Left forelimb (tissue), 1 donor: ENCODE data around the gene RASAL2.

Experiments used
- DNase-seq: peaks from one replicate; pipeline ENCODE4 v3.0.0-alpha.2; 2018; ENCODE audit warnings: low spot score

The RASAL2 gene

DNA sequence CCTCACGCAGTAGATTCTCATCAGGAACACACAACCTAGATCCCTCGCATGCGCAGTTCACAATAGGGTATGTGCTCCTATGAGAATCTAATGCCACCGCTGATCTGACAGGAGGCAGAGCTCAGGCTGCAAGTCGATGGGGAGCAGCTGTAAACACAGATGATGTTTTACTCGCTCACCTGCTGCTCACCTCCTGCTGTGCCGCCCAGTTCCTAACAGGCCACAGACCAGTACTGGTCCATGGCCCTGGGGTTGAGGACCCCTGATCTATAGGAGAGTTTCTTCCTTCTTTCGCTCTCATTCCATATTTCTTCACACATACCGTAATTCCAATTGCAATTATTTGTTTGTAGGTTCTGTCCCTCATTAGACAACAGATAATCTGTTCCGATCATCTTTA is 299.5 kb downstream of the RASAL2 start:
- DNase-seq, result no peak

DNA sequence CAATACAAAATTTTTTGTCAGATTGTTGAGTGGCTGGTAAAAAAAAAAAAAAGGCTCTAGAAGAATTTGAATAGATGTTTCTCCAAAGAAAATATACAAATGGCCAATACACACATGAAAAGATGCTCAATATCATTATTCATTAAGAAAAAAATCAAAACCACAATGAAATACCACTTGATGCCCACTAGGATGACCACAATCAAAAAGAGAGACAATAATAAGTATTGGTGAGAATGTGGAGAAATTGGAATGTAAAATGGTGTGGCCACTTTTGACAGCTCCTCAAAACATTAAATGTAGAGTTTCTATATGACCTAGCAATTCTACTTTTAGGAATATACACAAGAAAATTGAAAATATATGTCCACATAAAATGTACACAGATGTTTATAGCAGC is 302.9 kb downstream of the RASAL2 start:
- no peak for DNase-seq

DNA sequence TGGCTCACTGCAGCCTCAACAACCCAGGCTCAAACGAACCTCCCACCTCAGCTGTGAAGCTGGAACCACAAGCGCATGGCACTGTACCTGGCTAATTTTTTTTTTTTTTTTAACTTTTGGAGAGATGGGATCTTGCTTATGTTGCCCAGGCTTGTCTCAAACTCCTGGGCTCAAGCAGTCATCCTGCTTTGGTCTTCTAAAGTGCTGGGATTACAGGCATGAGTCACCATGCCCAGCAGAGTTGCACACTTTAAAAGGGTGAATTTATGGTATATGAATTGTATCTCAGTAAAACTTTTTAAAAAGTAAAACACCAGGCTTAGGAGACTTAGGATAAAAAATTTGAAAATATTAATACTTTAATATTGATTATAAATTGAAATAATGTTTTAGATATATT is 303.8 kb downstream of the RASAL2 start:
- no peak for DNase-seq

DNA sequence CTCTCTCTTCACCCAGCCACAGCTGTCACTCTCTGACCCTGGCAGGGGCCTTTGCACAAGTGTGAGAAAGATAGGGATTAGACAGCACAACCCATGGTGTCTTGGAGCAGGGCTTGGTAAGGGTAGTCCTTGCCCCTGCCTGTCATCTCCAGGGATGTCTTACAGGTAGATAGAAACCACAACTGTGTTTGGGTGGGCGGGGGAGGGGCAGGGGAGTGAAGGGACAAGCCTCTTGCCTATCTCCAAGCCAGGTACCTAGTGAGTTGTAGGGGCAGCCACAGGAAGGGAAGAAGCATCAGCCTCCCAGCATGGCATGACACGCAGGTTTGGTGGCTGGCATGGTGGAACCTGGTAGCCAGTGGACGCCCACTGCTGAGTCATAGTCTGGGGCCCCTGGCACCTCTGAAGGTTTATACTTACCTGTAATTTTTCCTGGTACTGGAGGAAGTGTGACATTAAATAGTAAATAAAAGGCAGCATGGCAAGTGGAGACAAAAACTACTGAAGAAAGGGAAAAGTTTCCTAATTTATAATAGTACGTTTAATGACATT is 305.3 kb downstream of the RASAL2 start:
- no peak for DNase-seq

DNA sequence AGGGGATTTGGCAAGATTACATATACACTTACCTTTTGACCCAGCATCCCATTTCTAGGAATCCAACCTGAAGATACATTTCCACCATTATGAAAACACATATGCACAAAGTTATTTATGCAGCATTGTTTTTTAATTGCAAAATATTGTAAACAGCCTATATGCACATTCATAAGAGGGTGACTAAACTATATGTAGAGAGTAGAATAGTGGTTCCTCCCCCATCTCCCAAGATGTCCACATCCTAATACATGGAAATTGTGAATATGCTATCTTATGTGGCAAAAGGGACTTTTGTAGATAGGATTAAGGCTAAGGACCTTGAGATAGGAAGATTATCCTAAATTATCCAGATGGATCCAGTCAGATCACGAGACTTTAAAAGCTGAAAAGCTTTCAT is 311.2 kb downstream of the RASAL2 start:
- no peak for DNase-seq

DNA sequence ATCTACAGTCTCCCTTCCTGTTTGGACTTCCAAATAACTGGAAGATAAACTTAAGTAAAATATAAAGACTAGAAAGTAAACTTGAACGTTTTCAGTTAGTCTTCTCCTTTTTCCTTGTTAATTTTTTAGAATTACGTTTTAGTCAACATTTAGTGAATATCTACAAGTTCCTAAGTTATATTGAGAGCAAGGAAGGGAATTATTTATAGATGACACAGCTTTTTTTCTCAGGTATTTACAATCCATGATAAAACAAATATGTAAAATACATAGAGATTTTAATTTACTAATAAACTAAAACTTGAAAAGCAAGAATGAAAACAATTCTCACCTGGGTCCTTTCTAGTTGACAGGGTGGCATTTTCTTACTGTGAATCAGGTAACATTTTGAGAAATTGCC is 313.3 kb downstream of the RASAL2 start:
- no peak for DNase-seq

DNA sequence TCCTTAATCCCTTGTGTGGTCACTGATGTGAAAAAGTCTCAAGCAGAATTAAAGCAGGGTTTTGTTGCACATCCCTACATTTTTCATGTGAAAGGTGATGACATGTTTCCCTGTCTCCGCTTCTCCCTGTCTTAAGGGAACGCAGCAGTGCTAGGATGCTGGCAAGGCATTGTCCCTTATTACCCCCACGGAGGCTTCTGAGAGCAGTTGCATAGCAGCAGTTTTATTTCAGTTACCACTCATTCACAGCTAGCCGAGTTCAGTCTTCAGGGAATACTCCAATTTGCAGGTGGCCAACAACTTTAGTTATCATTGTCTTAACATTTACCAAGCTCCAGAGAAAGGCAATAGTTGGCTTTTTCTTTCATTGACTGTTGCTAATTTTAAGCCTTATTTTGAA is 313.8 kb downstream of the RASAL2 start:
- DNase-seq, result no peak

DNA sequence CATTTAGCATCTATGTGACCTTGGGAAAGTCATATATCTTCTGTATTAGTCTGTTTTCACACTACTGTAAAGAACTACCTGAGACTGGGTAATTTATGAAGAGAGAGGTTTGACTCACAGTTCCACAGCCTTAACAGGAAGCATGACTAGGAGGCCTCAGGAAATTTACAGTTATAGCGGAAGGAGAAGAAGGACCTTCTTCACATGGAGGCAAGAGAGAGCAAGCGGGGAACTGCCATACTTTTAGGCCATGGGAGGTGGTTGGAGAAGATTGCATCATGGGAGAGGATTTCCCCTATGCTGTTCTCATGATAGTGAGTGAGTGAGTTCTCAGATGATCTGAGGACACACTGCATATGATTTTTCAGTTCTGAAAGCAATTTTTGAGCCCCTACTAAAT is 315.0 kb downstream of the RASAL2 start:
- no peak for DNase-seq

DNA sequence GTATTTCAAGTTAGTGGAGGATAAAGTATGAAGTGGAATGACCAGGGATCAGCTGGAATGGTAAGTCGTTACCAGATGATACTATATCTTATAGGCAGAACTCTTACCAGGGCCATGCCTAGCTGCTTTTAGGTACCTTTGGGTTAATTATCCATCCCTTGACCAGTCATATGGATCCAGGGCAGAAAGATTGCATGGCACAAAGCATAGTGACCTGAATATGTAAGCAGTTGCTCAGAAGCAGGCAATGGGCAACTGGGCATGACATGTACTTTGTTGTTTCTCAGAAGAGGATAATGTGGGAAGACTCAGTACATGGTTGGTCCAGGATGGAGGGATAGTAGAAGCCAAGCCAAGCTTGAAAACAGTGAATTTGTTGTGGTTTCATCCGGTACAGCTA is 315.6 kb downstream of the RASAL2 start:
- DNase-seq, result no peak

DNA sequence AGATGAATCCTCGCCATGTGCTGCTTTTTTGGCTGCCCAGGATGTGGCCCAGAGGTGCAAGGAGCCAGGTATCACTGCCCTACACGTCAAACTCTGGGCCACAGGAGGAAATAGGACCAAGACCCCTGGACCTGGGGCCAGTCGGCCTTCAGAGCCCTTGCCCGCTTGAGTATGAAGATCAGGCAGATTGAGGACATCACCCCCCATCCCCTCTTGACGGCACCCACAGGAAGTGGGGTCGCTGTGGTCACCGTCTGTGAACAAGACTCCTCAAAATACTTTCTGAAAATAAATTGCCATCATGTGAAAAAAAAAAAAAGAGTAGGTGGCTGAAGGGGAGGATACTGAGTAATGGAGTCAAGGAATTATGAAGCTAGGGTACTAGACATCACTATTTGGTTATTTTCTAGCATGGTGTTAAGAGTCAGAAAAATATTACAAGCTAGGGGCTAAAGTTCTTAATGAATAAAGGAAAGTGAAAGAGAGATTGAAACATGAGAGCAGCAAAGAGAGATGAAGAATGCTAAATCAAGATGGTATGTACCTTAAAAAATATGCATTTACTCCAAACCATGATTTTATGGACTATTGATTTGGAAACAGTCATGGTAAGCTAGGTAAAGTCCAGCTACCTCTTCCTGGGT is 318.0 kb downstream of the RASAL2 start:
- no peak for DNase-seq

DNA sequence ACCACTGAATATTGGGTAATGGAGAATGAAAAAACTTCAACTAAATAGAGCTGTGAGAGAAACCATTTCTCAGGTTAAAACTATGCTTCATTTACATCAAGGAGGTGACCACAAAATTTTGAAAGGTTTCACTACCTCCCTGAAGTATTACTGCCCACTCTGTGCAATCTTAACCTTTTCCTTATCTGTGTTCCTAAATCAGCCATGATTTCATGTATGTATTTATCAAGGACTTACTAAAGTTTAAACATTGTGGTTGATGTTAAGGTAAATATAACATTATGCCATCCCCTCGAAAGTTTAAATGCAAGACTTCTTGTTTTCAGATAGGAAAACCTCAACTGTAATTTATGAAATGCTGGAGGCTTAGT is 318.5 kb downstream of the RASAL2 start:
- no peak for DNase-seq

DNA sequence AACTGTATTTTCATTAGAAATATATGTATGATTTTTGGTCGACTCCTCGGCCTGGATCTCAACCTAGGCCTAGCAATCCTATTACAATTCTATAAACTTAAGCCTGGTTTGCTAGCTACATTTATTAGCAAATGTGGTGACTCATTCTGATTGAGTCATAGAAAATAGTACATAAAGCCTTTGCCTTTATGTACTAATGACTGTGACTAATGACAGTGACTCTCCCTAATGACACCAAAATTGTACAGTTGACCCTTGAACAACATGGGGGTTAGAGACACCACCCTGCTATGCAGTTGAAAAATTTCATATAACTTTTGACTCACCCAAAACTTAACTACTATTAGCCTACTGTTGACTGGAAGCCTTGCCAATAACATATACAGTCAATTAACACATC is 324.0 kb downstream of the RASAL2 start:
- no peak for DNase-seq

DNA sequence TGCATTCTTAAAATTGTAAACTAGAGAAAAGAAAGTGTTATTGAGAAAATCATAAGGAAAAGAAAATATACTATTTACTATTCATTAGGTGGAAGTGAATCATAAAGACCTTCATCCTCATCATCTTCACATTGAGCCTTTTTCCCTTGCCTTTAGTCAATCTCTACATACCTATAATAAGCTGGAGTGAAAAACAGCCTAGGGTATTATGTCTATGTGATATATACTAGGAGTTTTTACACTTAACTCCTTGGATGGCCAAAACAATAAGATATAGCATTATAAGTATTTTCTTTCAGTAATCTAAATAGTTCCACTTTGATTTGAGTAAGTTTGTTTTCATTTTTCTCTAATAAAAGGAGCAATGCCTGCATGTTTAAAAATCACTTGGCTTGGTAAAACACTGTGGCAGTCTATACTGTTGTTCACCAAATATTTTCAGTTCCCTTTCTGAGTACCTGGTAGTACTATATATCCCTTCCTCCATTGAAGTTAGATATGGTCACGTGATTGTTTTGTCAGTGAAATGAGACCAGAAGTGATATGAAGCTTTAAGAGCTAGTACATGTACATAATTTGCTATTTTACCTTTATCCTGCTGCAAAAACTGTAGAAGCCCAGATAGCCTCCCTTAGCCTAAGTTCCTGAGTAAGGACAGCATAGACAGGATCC is 324.5 kb downstream of the RASAL2 start:
- no peak for DNase-seq

DNA sequence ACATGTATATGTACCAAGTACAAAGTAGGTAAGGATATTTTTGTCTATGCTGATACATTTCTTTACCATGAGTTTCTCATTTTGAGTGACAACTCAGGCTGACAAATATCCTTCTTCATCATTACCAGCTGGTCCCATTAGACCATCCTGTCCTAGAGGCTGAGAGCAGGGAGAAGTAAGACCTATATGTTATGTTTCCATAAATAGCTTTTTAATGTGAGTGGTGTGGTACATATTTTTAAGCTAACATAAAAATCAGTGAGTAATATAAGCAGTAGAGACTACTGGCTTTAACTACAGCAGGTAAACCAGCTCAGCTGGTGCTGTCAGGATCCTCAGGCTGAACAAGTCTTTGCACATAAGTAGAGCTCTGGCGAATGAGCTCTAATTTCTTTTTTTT is 340.5 kb downstream of the RASAL2 start:
- DNase-seq, result no peak

DNA sequence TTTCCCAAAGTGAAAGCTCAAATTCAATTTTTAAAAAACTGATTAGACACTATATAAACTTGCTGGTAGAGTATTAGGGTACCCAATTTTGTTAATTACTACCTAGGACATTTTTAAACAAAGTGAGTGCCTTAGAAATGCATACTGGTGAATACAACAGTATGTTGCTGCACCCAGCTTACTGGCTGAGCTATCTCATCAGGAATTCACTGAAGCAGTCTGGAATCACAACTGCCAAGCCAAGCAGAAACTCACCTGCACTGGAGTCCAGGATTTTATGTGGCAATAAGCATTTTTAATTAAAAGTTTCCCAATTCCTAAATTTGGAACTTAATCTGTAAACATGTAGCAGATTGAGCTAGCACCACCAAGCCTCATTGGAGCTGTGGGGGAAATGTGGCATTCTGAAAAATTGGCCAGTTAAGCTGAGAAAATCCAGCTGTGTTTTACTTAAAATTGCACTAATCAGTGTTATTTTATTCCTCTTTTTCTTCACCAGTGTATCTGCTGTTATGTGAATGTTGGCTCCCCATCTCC is 341.1 kb downstream of the RASAL2 start:
- DNase-seq, result no peak

DNA sequence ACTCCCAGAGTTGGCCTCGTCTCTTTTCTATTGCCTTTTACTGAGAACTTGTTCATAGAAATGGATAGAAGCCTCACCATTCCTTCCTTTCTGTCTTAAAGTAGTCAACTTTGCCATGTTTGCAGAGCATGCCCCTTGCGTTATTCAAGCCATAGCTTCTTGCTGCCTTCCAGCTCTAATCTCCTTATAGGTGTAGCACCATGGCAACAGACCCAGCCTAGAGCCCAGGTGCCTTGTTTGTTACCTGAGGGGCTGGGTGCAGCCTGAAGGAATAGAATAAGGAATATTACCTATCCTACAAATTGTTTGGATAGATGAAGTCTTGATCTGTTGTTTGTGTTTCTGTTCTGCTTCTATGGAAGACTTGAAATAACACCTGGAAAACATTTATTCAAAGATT is 343.0 kb downstream of the RASAL2 start:
- DNase-seq, result no peak

DNA sequence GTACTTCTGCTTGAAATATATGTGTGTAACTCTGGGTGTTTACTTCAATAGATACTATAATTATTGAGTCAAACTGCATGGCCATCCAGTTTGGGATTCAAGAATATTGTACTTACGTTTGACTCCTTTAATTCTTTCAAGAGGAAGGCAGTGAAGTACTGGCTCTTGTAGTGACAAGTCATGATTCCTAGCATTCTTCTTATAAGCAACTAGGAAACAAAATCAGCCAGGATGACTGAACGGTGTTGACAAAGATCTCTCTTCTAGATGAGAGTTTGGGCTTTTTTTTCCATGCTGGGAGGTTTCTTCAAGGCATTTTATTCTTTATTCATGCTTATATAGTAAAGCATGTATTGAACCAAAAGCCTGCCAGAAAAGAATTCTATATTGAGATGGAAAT is 344.5 kb downstream of the RASAL2 start:
- no peak for DNase-seq

DNA sequence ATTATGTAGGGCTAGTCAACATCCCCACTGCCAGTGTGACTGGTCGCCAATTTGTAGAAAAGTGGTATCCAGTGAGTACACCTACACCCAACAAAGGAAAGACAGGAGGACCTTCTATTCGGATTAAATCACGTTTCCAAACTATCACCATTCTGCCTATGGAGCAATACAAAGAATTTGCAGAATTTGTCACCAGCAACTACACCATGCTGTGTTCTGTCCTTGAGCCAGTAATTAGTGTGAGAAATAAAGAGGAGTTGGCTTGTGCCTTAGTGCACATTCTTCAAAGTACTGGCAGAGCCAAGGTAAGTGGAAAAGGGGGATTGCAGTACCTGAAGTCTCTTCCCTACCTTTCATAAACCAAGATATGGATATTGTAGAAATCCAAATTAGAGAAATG is 349.0 kb downstream of the RASAL2 start:
- no peak for DNase-seq

DNA sequence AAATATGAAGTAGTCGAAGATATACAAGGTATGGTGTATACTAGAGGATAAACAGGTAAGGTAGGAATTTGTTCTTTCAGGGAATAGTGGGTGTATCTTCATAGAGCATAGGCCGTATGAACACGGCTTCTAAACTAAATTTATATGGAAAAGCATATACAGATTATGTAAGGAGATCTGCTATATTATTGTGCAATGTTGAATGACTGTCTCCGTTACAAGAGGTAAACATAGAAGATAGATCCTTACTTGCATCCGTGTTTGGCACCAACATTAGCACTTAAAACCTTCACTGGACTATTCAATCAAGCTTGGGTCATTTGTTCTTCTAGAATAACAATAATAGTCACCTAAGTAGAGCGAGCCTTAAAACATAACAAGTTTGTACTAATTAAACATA is 357.0 kb downstream of the RASAL2 start:
- no peak for DNase-seq

DNA sequence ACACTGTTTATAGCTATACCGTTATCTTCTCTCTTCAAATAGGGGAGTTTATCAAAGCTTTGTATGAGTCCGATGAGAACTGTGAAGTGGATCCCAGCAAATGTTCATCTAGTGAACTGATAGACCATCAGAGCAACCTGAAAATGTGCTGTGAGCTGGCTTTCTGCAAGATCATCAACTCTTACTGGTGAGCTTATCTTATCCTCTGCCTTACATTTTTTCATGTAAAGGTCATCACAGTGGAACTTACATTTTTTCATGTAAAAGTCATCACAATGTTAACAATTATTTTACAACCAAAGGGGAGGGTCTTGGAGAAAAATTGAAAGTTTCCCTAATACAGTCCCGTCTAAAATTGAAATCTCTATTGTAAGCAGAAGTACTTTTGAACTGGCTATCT is 357.6 kb downstream of the RASAL2 start:
- DNase-seq, result no peak

DNA sequence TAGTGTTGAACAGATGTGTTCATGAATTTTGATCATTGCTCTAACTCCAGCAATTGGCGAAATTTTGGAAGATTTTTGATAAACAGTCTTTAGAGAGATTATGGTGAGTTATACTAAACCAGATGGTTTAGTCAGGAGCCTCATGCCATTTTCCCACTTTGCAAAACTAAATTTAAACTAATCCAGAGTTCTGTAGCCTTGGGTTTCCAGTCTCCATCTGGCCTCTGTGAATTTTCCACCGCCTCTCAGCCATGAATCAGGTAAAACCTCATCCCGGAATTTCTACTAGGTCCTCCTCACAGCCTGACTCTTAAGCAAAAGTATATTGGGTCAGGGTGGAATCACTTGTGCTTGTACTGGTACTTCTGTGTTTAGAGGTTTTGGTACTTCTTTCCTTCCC is 358.1 kb downstream of the RASAL2 start:
- no peak for DNase-seq

DNA sequence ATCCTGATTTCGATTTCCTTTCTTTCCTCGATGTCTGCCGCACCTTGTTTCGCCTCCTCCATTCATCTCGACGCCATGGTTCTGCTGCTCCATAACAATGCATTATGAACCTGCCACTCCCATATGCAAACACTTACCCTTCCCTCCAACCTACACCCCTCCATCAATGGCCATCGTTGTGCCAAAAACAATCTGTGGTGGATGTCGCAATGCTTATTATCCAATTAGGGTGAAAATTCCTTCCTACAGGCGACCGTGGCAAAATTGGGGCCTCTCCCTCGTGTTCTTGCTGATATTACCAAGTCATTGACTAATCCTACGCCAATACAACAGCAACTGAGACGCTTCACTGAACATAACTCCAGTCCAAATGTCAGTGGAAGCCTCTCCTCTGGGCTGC is 362.6 kb downstream of the RASAL2 start:
- DNase-seq, result no peak

DNA sequence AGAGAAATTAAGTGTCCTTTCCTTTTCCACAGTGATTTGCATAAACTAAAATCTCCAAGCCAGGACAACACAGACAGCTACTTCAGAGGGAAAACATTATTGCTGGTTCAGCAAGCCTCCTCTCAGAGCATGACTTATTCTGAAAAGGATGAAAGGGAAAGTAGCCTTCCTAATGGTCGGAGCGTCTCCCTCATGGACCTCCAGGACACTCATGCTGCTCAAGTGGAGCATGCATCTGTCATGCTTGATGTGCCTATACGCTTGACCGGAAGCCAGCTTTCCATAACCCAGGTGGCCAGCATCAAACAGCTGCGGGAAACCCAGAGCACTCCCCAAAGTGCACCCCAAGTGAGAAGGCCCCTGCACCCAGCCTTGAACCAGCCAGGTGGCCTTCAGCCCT is 363.7 kb downstream of the RASAL2 start:
- no peak for DNase-seq

DNA sequence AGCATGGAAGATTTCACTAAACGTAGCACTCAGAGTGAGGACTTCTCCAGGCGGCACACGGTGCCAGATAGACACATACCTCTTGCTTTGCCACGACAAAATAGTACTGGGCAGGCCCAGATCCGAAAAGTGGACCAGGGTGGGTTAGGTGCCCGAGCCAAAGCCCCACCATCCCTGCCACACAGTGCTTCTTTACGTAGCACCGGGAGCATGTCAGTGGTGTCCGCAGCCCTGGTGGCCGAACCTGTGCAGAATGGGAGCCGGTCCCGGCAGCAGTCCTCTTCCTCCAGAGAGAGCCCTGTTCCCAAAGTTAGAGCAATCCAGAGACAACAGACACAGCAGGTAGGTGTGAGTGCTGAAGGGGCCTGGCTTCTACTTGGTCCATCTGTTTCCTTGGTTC is 364.3 kb downstream of the RASAL2 start:
- no peak for DNase-seq
